HEK293T (cell line): ENCODE results near the gene IPO11.

Experiments used
- ARNT ChIP-seq: fragments of 450-650 bp; IDR thresholded peaks from 2 replicates; pipeline ENCODE4 v1.6.1; 2017; ENCODE audit warnings: mild to moderate bottlenecking
- CTBP1 ChIP-seq: fragments of 450-650 bp; IDR thresholded peaks from 2 replicates; pipeline ENCODE4 v1.6.1; 2016; ENCODE audit warnings: borderline replicate concordance
- FOXA1 ChIP-seq: fragments of 450-650 bp; IDR thresholded peaks from 2 replicates; pipeline ENCODE4 v1.6.1; 2016; ENCODE audit warnings: mild to moderate bottlenecking
- FOXK2 ChIP-seq: fragments of 450-650 bp; IDR thresholded peaks from 2 replicates; pipeline ENCODE4 v1.6.1; 2016; ENCODE audit warnings: mild to moderate bottlenecking
- HDGF ChIP-seq: fragments of 450-650 bp; IDR thresholded peaks from 2 replicates; pipeline ENCODE4 v1.6.1; 2017; ENCODE audit warnings: antibody characterized with exemption, borderline replicate concordance
- NFRKB ChIP-seq: fragments of 450-650 bp; IDR thresholded peaks from 2 replicates; pipeline ENCODE4 v1.6.1; 2016; ENCODE audit warnings: mild to moderate bottlenecking, moderate library complexity
- SUZ12 ChIP-seq: fragments of 450-650 bp; IDR thresholded peaks from 2 replicates; pipeline ENCODE4 v1.6.1; 2016; ENCODE audit warnings: mild to moderate bottlenecking
- ZNF384 ChIP-seq: fragments of 450-650 bp; IDR thresholded peaks from 2 replicates; pipeline ENCODE4 v1.6.1; 2016

- TF ChIP-seq NFRKB: no peak
- TF ChIP-seq ZNF384: no peak
- no peak for TF ChIP-seq SUZ12
- no peak for TF ChIP-seq FOXA1
- TF ChIP-seq HDGF: no peak
- TF ChIP-seq FOXK2: no peak
- TF ChIP-seq CTBP1: no peak
- no peak for TF ChIP-seq ARNT
Observed at GRCh38 chr5:62555930-62556329, 143.4 kb downstream of the IPO11 start.
